Endothelial cell of umbilical vein (primary cell): ENCODE results near the gene MCTP2. TPM values are rescaled to one million over a fixed set of nuclear protein-coding genes. Genes with fewer than 3 reads are reported as not detected.

ENCODE experiments used
- BruUV-seq: library from RNA; stranded (reverse); fragments of 400-500 nt; replicated peaks from 2 replicates; lab custom pipeline; 2021; lab: Mats Ljungman, UMichigan
- CTCF ChIA-PET: fragments of 300-600, 350-600 bp; sonication (Branson Sonifier 250); formaldehyde crosslinking; loops from one replicate; lab custom pipeline; 2021; ENCODE audit warnings: antibody characterized with exemption, inconsistent platforms; lab: Charles Lee
- POLR2A ChIA-PET: fragments of 300-600, 350-600 bp; sonication (Branson Sonifier 250); formaldehyde crosslinking; loops from one replicate; lab custom pipeline; 2021; ENCODE audit warnings: antibody characterized with exemption, inconsistent platforms; lab: Charles Lee
- DNase-seq: peaks from one replicate; pipeline ENCODE4 v3.0.0-alpha.2; 2011; ENCODE audit warnings: low read depth, low spot score
- FAIRE-seq: peaks from 2 replicates; lab custom pipeline; 2011; peaks lifted over from hg19 to GRCh38; lab: Jason Lieb, UNC
- H2AFZ ChIP-seq: 2 replicates; pipeline ENCODE4 v1.6.0; 2012; ENCODE audit warnings: low read depth, low read length, control low read depth, inconsistent platforms
- H3K27ac ChIP-seq: 2 replicates; pipeline ENCODE4 v1.5.1; 2011; ENCODE audit warnings: low read depth, mild to moderate bottlenecking, control low read depth, low read length, moderate library complexity; ENCODE audit not compliant: insufficient read depth
- H3K27me3 ChIP-seq, 2 experiments: 2 replicates each; pipeline versions ENCODE4 v1.6.0 to v1.6.1; 2011; ENCODE audit warnings: low read length in 2 of 2, mixed read lengths in 1 of 2; ENCODE audit not compliant: control insufficient read depth in 2 of 2, insufficient read depth in 2 of 2
- H3K36me3 ChIP-seq, 2 experiments: 2 replicates in 1 of 2; 3 replicates in 1 of 2; pipeline ENCODE4 v1.5.1; 2011; ENCODE audit warnings: low read length in 2 of 2, mild to moderate bottlenecking in 1 of 2, moderate library complexity in 1 of 2; ENCODE audit not compliant: control insufficient read depth in 2 of 2, insufficient read depth in 2 of 2; ENCODE audit errors: extremely low read depth in 1 of 2
- H3K4me1 ChIP-seq: 3 replicates; pipeline ENCODE4 v1.5.1; 2011; ENCODE audit warnings: mild to moderate bottlenecking, low read length; ENCODE audit not compliant: control insufficient read depth, insufficient read depth; ENCODE audit errors: extremely low read depth
- H3K4me2 ChIP-seq: 2 replicates; pipeline ENCODE4 v1.6.1; 2011; ENCODE audit warnings: low read length, control low read depth, mixed read lengths; ENCODE audit not compliant: insufficient read depth
- H3K4me3 ChIP-seq, 3 experiments: fragments of 200-600 bp in 1 of 3; sonication (generic), shearing (Covaris generic) in 1 of 3; replicated peaks in 1 of 3; 2 replicates each; pipeline ENCODE4 v1.5.1; 2011 to 2016; ENCODE audit warnings: control low read depth in 3 of 3, low read length in 3 of 3, mild to moderate bottlenecking in 2 of 3, inconsistent platforms in 1 of 3, low read depth in 1 of 3, moderate library complexity in 1 of 3; ENCODE audit not compliant: insufficient read depth in 1 of 3
- H3K79me2 ChIP-seq: 2 replicates; pipeline ENCODE4 v1.6.0; 2012; ENCODE audit warnings: low read length, inconsistent platforms; ENCODE audit not compliant: control insufficient read depth, insufficient read depth
- H3K9ac ChIP-seq: replicated peaks from 2 replicates; pipeline ENCODE3; 2011; ENCODE audit warnings: low read length, control low read depth; ENCODE audit not compliant: insufficient read depth; ENCODE audit errors: extremely low read depth
- H3K9me1 ChIP-seq: replicated peaks from 3 replicates; pipeline ENCODE4 v1.6.0; 2011; ENCODE audit warnings: mild to moderate bottlenecking, low read length; ENCODE audit not compliant: control insufficient read depth, insufficient read depth; ENCODE audit errors: extremely low read depth
- H3K9me3 ChIP-seq: replicated peaks from 2 replicates; pipeline ENCODE4 v1.5.1; 2012; ENCODE audit warnings: low read length, inconsistent platforms; ENCODE audit not compliant: control insufficient read depth, insufficient read depth
- H4K20me1 ChIP-seq: replicated peaks from 2 replicates; pipeline ENCODE3; 2011; ENCODE audit warnings: mild to moderate bottlenecking, low read length; ENCODE audit not compliant: control insufficient read depth, insufficient read depth; ENCODE audit errors: extremely low read depth
- EZH2 ChIP-seq: IDR thresholded peaks from 2 replicates; pipeline ENCODE4 v1.6.1; 2012; ENCODE audit warnings: borderline replicate concordance, low read depth, mild to moderate bottlenecking, moderate library complexity, low read length, inconsistent platforms; ENCODE audit not compliant: severe bottlenecking
- FOS ChIP-seq: IDR thresholded peaks from 2 replicates; pipeline ENCODE4 v1.6.1; 2011; ENCODE audit warnings: mild to moderate bottlenecking, low read length, moderate library complexity, borderline replicate concordance; ENCODE audit not compliant: insufficient read depth
- GATA2 ChIP-seq: IDR thresholded peaks from 2 replicates; pipeline ENCODE4 v1.7.0; 2011; ENCODE audit warnings: low read depth, mild to moderate bottlenecking, moderate library complexity, mixed read lengths, low read length; ENCODE audit not compliant: insufficient read length, insufficient read depth
- JUN ChIP-seq: IDR thresholded peaks from 2 replicates; pipeline ENCODE4 v1.6.1; 2011; ENCODE audit warnings: borderline replicate concordance, low read depth; ENCODE audit not compliant: insufficient read length, insufficient read depth
- MYC ChIP-seq: IDR thresholded peaks from one replicate; pipeline ENCODE4 v1.6.1; 2011; ENCODE audit warnings: mild to moderate bottlenecking, low read depth, low read length
- POLR2A ChIP-seq: IDR thresholded peaks from 2 replicates; pipeline ENCODE4 v1.6.1; 2012; ENCODE audit warnings: low read depth, mild to moderate bottlenecking, control low read depth, low read length
- POLR2AphosphoS5 ChIP-seq: IDR thresholded peaks from 2 replicates; pipeline ENCODE4 v1.6.1; 2012; ENCODE audit warnings: low read depth, mild to moderate bottlenecking, control low read depth, low read length, moderate library complexity; ENCODE audit not compliant: insufficient read depth
- dilution Hi-C: fragments of 300-500 bp; cut with MboI; formaldehyde crosslinking; loops from one replicate; pipeline ENCODE4 v1.15.0; 2019; ENCODE audit warnings: low sequenced_read_pairs; ENCODE audit not compliant: extremely low pct_ligation_motif_present
- intact Hi-C: fragments of 100-400 bp; cut with micrococcal nuclease; formaldehyde crosslinking; loops from one replicate; pipeline ENCODE4 v1.10.0; 2022
- polyA plus RNA-seq, 4 experiments: library from polyadenylated mRNA; depleted of rRNA in 3 of 4; stranded (reverse) in 3 of 4; unstranded in 1 of 4; fragments of >200 nt; gene quantifications; 2 replicates each; pipeline versions ENCODE4 v1.2.1 to v1.2.3, GENCODE V29; 2011 to 2012; ENCODE audit warnings: missing spikeins in 1 of 4
- total RNA-seq: library from RNA; stranded (reverse); gene quantifications from 2 replicates; pipeline ENCODE4 v1.2.3, GENCODE V29; 2021
- TF ChIP-seq, protein P1 (sequence below), 2 donors: IDR thresholded peaks; 1 replicate in 1 of 2; 2 replicates in 1 of 2; pipeline ENCODE4 v1.5.1; 2011; ENCODE audit warnings: low read length in 2 of 2, mild to moderate bottlenecking in 2 of 2, moderate library complexity in 2 of 2, control low read depth in 1 of 2, inconsistent platforms in 1 of 2, low read depth in 1 of 2; ENCODE audit not compliant: insufficient read depth in 1 of 2; ENCODE audit errors: extremely low read depth in 1 of 2
- TF ChIP-seq, protein P2 (sequence below): IDR thresholded peaks from 2 replicates; pipeline ENCODE4 v1.6.1; 2011; ENCODE audit not compliant: insufficient read depth, insufficient read length

Gene MCTP2
- total and polyA plus RNA-seq, 2 donors (not counting 3 experiments of a cell fraction or from before 2014, with no cell fraction given): 0.01 to 0.75 TPM

GRCh38 chr15:94258246-94258645 lies 26.9 kb downstream of the MCTP2 start:
- FAIRE-seq: no peak
- intact Hi-C loops: no loop called here
- Histone ChIP-seq H3K36me3 (no peaks in the 10 kb centered on the region), H3K9me1 (no peaks in the 10 kb centered on the region), H3K27me3 (no peaks in the 10 kb centered on the region), H3K4me1 (no peaks in the 10 kb centered on the region), H3K9me3 (no peaks in the 10 kb centered on the region), H3K4me3 (no peak overlapping the region), H3K9ac (no peak overlapping the region), H3K79me2 (no peaks in the 10 kb centered on the region), H4K20me1 (no peaks in the 10 kb centered on the region), H2AFZ (no peak overlapping the region), H3K4me2 (no peak overlapping the region), H3K27ac (no peak overlapping the region)
- TF ChIP-seq POLR2AphosphoS5 (no peak), FOS (no peak), EZH2 (no peak), JUN (no peak), GATA2 (no peak), MYC (no peak), POLR2A (no peak)
- TF ChIP-seq, protein P1, sequence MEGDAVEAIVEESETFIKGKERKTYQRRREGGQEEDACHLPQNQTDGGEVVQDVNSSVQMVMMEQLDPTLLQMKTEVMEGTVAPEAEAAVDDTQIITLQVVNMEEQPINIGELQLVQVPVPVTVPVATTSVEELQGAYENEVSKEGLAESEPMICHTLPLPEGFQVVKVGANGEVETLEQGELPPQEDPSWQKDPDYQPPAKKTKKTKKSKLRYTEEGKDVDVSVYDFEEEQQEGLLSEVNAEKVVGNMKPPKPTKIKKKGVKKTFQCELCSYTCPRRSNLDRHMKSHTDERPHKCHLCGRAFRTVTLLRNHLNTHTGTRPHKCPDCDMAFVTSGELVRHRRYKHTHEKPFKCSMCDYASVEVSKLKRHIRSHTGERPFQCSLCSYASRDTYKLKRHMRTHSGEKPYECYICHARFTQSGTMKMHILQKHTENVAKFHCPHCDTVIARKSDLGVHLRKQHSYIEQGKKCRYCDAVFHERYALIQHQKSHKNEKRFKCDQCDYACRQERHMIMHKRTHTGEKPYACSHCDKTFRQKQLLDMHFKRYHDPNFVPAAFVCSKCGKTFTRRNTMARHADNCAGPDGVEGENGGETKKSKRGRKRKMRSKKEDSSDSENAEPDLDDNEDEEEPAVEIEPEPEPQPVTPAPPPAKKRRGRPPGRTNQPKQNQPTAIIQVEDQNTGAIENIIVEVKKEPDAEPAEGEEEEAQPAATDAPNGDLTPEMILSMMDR (IDR thresholded peaks at IDR 0.05; ENCODE audit: extremely low read depth in 1 of 2, insufficient read depth in 1 of 2, low read depth in 1 of 2, low read length in 2 of 2): no peak
- TF ChIP-seq, protein P2, sequence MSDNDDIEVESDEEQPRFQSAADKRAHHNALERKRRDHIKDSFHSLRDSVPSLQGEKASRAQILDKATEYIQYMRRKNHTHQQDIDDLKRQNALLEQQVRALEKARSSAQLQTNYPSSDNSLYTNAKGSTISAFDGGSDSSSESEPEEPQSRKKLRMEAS: no peak
- DNase-seq: no peak
- dilution Hi-C loops: no loop called here
- BruUV-seq: no TSS peak
- ChIA-PET POLR2A (no interaction called here), CTCF (no interaction called here)
